Measurements from ENCODE around the gene NUPR2. TPM values are rescaled to one million over a fixed set of nuclear protein-coding genes. Genes with fewer than 3 reads are reported as not detected.
"Not testable (repeated sequence)": the region's sequence is repeated elsewhere in the genome, so short reads cannot be mapped to it uniquely, and the experiment has no call there.

The NUPR2 gene
- total RNA-seq, 6 donors from 2014 or later = 0.89 to 9.1 (median 1.4) TPM; not detected in 1

GRCh38 chr7:56124981-56125380 lies 8.8 kb upstream of the NUPR2 start:
- 72 to 75% methylated on average over 4 to 6 of the region's 6 CpGs for WGBS, 2 donors
- Histone ChIP-seq H3K27me3 (no peaks in the 10 kb centered on the region), H3K9me3 (no peaks in the 10 kb centered on the region), H3K27ac (no peak overlapping the region), H3K4me1 (no peaks in the 10 kb centered on the region), H3K36me3 (no peaks in the 10 kb centered on the region), H3K4me3 (no peak overlapping the region)
- no peak for TF ChIP-seq POLR2AphosphoS5 (IDR thresholded peaks at IDR 0.05)
- no peak for TF ChIP-seq POLR2A (IDR thresholded peaks at IDR 0.05)
- TF ChIP-seq EP300 (IDR thresholded peaks at IDR 0.05) = no peak
- TF ChIP-seq CTCF (IDR thresholded peaks at IDR 0.05) = no peak
- ATAC-seq (ENCODE audit: low FRiP score in 2 of 2) (no peak), DNase-seq (no peak)

- 80 to 94% methylated on average over 6 of the region's 6 CpGs for WGBS, 2 donors
- Histone ChIP-seq H3K27ac (no peak overlapping the region), H3K4me3 (no peak overlapping the region), H3K4me1 (no peaks in the 10 kb centered on the region), H3K9me3 (no peaks in the 10 kb centered on the region), H3K36me3 (no peaks in the 10 kb centered on the region), H3K27me3 (no peaks in the 10 kb centered on the region)
- TF ChIP-seq CTCF (IDR thresholded peaks at IDR 0.05) (no peak), POLR2AphosphoS5 (IDR thresholded peaks at IDR 0.05) (no peak), POLR2A (IDR thresholded peaks at IDR 0.05) (no peak), EP300 (IDR thresholded peaks at IDR 0.05) (no peak)
- no peak for DNase-seq
- no peak for ATAC-seq (ENCODE audit: low FRiP score in 2 of 2)
These were observed 5.2 kb upstream of the NUPR2 start for GRCh38 chr7:56121440-56121839.

- not testable (repeated sequence) for H3K27ac ChIP-seq; H3K9me3 ChIP-seq; H3K36me3 ChIP-seq; H3K27me3 ChIP-seq; H3K4me3 ChIP-seq; DNase-seq; ATAC-seq (ENCODE audit: low FRiP score in 2 of 2); H3K4me1 ChIP-seq
- 81 to 95% methylated on average over 3 of the region's 3 CpGs for WGBS, 2 donors
These were observed 4.0 kb downstream of the NUPR2 start for GRCh38 chr7:56112244-56112643.

- WGBS, 2 donors = 56 to 57% methylated on average over 1 of the region's 1 CpG
These were observed 5.6 kb downstream of the NUPR2 start for GRCh38 chr7:56110611-56111010.

GRCh38 chr7:56107954-56108258 lies 8.3 kb downstream of the NUPR2 start:
- Histone ChIP-seq H3K27ac (no peak overlapping the region), H3K27me3 (no peaks in the 10 kb centered on the region), H3K9me3 (no peaks in the 10 kb centered on the region), H3K4me1 (peaks cover 9 to 20% (median 16%) of the 10 kb centered on the region in 4 donors), H3K4me3 (no peak overlapping the region), H3K36me3 (peaks cover 11 to 15% (median 13%) of the 10 kb centered on the region in 4 donors)
- TF ChIP-seq POLR2A (IDR thresholded peaks at IDR 0.05) (no peak), EP300 (IDR thresholded peaks at IDR 0.05) (no peak), POLR2AphosphoS5 (IDR thresholded peaks at IDR 0.05) (no peak), CTCF (IDR thresholded peaks at IDR 0.05) (no peak)
- ATAC-seq (ENCODE audit: low FRiP score in 2 of 2) = no peak
- WGBS, 2 donors = 88 to 91% methylated on average over 1 of the region's 1 CpG
- DNase-seq = no peak

More at GRCh38 chr7:56110611-56111010, 5.6 kb downstream of the NUPR2 start:
- DNase-seq (no peak), ATAC-seq (ENCODE audit: low FRiP score in 2 of 2) (no peak)
- H3K4me1 ChIP-seq = peaks cover 0 to 9% (median 4%) of the 10 kb centered on the region in 4 donors
- no peak overlapping the region for H3K27ac ChIP-seq
- no peaks in the 10 kb centered on the region for H3K36me3 ChIP-seq
- no peak overlapping the region for H3K4me3 ChIP-seq
- peaks cover 0 to under 1% (median 0%) of the 10 kb centered on the region in 4 donors for H3K27me3 ChIP-seq
- no peak for TF ChIP-seq POLR2AphosphoS5 (IDR thresholded peaks at IDR 0.05)
- no peaks in the 10 kb centered on the region for H3K9me3 ChIP-seq

All from upper lobe of left lung (tissue), 6 donors.